SU-DHL-6 (cell line): ENCODE measurements around the gene MAP3K19.

ENCODE experiments used
- EZH2phosphoT487 ChIP-seq: fragments of 200-600 bp; sonication (generic), shearing (Covaris generic); conservative IDR thresholded peaks from 2 replicates; pipeline ENCODE4 v1.6.1; 2018; ENCODE audit warnings: mild to moderate bottlenecking, antibody characterized with exemption, low read length, moderate library complexity, mixed read lengths
- TF ChIP-seq, protein P1 (sequence below): fragments of 200-600 bp; sonication (generic); IDR thresholded peaks from one replicate; pipeline ENCODE4 v1.5.1; 2017; ENCODE audit warnings: antibody characterized with exemption, mild to moderate bottlenecking, low read length, moderate library complexity; ENCODE audit not compliant: insufficient read depth, poor library complexity, severe bottlenecking

DNA sequence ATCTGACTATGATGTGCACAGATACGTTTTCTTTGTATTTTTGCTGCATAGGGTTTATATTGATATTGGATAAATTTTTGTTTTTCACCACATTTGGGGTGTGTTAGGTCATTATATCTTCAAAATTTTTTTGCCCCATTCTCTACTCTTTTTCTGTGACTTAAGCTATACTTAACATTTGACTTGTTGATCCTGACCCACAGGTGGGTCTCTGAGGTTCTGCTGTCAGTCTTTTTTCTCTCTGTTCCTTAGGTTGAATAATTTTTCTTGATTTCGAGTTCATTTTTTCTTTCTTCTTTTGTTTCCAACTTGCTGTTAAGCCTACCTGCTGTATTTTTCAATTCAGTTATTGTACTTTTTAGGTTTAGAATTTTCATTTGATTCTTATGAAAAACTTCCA, 16.9 kb upstream of the MAP3K19 start:
- no peak for TF ChIP-seq EZH2phosphoT487
- TF ChIP-seq, protein P1, sequence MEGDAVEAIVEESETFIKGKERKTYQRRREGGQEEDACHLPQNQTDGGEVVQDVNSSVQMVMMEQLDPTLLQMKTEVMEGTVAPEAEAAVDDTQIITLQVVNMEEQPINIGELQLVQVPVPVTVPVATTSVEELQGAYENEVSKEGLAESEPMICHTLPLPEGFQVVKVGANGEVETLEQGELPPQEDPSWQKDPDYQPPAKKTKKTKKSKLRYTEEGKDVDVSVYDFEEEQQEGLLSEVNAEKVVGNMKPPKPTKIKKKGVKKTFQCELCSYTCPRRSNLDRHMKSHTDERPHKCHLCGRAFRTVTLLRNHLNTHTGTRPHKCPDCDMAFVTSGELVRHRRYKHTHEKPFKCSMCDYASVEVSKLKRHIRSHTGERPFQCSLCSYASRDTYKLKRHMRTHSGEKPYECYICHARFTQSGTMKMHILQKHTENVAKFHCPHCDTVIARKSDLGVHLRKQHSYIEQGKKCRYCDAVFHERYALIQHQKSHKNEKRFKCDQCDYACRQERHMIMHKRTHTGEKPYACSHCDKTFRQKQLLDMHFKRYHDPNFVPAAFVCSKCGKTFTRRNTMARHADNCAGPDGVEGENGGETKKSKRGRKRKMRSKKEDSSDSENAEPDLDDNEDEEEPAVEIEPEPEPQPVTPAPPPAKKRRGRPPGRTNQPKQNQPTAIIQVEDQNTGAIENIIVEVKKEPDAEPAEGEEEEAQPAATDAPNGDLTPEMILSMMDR, result no peak
